HCT116 (cell line): ENCODE measurements around the gene SLC26A3. TPM values are rescaled to one million over a fixed set of nuclear protein-coding genes. Genes with fewer than 3 reads are reported as not detected.

ENCODE experiments used
- ATF3 ChIP-seq: IDR thresholded peaks from 2 replicates; pipeline ENCODE4 v1.6.1; 2012
- CTCF ChIP-seq, 3 experiments: fragments of 200-600 bp in 1 of 3; sonication (generic) in 1 of 3; IDR thresholded peaks in 2 of 3; conservative IDR thresholded peaks in 1 of 3; 2 replicates each; pipeline ENCODE4 v1.5.1; 2012 to 2017; ENCODE audit warnings: low read depth in 2 of 3, low read length in 2 of 3, antibody characterized with exemption in 1 of 3, borderline replicate concordance in 1 of 3, control low read depth in 1 of 3, mild to moderate bottlenecking in 1 of 3, mixed read lengths in 1 of 3, mixed run types in 1 of 3, moderate library complexity in 1 of 3; ENCODE audit not compliant: insufficient read depth in 1 of 3
- EGR1 ChIP-seq: IDR thresholded peaks from 2 replicates; pipeline ENCODE4 v1.6.1; 2012; ENCODE audit warnings: low read depth
- ELF1 ChIP-seq: IDR thresholded peaks from 2 replicates; pipeline ENCODE4 v1.6.1; 2012; ENCODE audit warnings: low read depth, borderline replicate concordance
- EZH2phosphoT487 ChIP-seq: fragments of 200-600 bp; IDR thresholded peaks from 2 replicates; pipeline ENCODE4 v1.6.1; 2018; ENCODE audit warnings: antibody characterized with exemption, borderline replicate concordance
- FOSL1 ChIP-seq: IDR thresholded peaks from 2 replicates; pipeline ENCODE4 v1.6.1; 2012; ENCODE audit warnings: low read depth
- REST ChIP-seq: IDR thresholded peaks from 2 replicates; pipeline ENCODE4 v1.6.1; 2012; ENCODE audit warnings: low read depth
- TCF7L2 ChIP-seq: IDR thresholded peaks from 2 replicates; pipeline ENCODE4 v1.7.0; 2011; ENCODE audit warnings: borderline replicate concordance, inconsistent platforms; ENCODE audit not compliant: insufficient read depth, insufficient read length; ENCODE audit errors: extremely low read depth
- YY1 ChIP-seq: IDR thresholded peaks from 2 replicates; pipeline ENCODE4 v1.6.1; 2011; ENCODE audit warnings: low read length, low read depth, moderate library complexity, mild to moderate bottlenecking; ENCODE audit not compliant: insufficient replicate concordance; ENCODE audit errors: extremely low read depth
- total RNA-seq: library from RNA; stranded (reverse); gene quantifications from one replicate; pipeline ENCODE4 v1.2.1, GENCODE V29; 2021; ENCODE audit not compliant: unreplicated experiment

SLC26A3 gene
- total RNA-seq, 1 experiment from 2014 or later: 0.54 TPM

- TF ChIP-seq CTCF (IDR thresholded peaks at IDR 0.05 in 2 of 3, conservative IDR thresholded peaks at IDR 0.05 in 1 of 3; ENCODE audit: borderline replicate concordance in 1 of 3, insufficient read depth in 1 of 3, low read depth in 2 of 3, low read length in 2 of 3) (peak; percentile 62 to 75 (median 64)), FOSL1 (no peak), REST (no peak), EGR1 (no peak), EZH2phosphoT487 (no peak), ATF3 (no peak), ELF1 (peak; percentile 95), YY1 (peak; percentile 84), TCF7L2 (no peak)
- TF ChIP-seq, all 23 proteins: peak for 12
Measured at GRCh38 chr7:107743567-107744344, 59.3 kb downstream of the SLC26A3 start, which contains the start of gene CBLL1 (continued).
